Psoas muscle (tissue), 8 donors: ENCODE results near the gene IL6R. TPM values are rescaled to one million over a fixed set of nuclear protein-coding genes. Genes with fewer than 3 reads are reported as not detected.

Source experiments
- ATAC-seq, 4 donors: fragments of 200-7000 bp; cut with Tn5 transposase; one replicate each; pipeline ENCODE4 v1.9.1; 2020; ENCODE audit warnings: moderate library complexity in 3 of 4, mild to moderate bottlenecking in 2 of 4
- DNase-seq, 2 donors: peaks; one replicate each; pipeline ENCODE4 v3.0.0-alpha.2; 2020
- H3K27ac ChIP-seq: fragments of 200-600 bp; one replicate; pipeline ENCODE4 v1.8.0; 2022
- H3K27me3 ChIP-seq, 3 donors: fragments of 200-600 bp in 1 of 3; one replicate each; pipeline versions ENCODE4 v1.6.1 to v1.8.0; 2013 to 2022; ENCODE audit warnings: low read length in 2 of 3, mild to moderate bottlenecking in 2 of 3, moderate library complexity in 1 of 3; ENCODE audit not compliant: insufficient read depth in 3 of 3
- H3K36me3 ChIP-seq, 2 donors: fragments of 200-600 bp in 1 of 2; one replicate each; pipeline versions ENCODE4 v1.6.1 to v1.8.0; 2013 to 2022; ENCODE audit warnings: low read depth in 1 of 2, mild to moderate bottlenecking in 1 of 2, moderate library complexity in 1 of 2; ENCODE audit not compliant: insufficient read depth in 1 of 2
- H3K4me1 ChIP-seq: fragments of 200-600 bp; one replicate; pipeline ENCODE4 v1.8.0; 2022
- H3K4me3 ChIP-seq: fragments of 200-600 bp; one replicate; pipeline ENCODE4 v1.8.0; 2022; ENCODE audit warnings: mild to moderate bottlenecking
- H3K9me3 ChIP-seq: fragments of 200-600 bp; one replicate; pipeline ENCODE4 v1.8.0; 2022
- CTCF ChIP-seq: fragments of 200-600 bp; IDR thresholded peaks from one replicate; pipeline ENCODE4 v1.8.0; 2022; ENCODE audit warnings: antibody characterized with exemption
- WGBS, 3 donors: extraction: QIAGEN DNeasy Blood & Tissue Kit; methylation state at CpG; one replicate each; pipeline versions ENCODE4 v1.1.6 to v1.1.7; 2013; 5-methylcytosine and 5-hydroxymethylcytosine counted together
- intact Hi-C, 2 donors: fragments of 100-400 bp; cut with DNase I; formaldehyde crosslinking; loops; one replicate each; pipeline versions ENCODE4 v1.11.0 to v1.14.2; 2022
- polyA plus RNA-seq, 3 donors: library from polyadenylated mRNA; stranded (reverse); fragments of 200-250 nt; gene quantifications; one replicate each; pipeline ENCODE4 v1.2.3, GENCODE V29; 2013
- total RNA-seq, 4 donors: library from RNA; stranded (reverse); fragmentation: NEBNext Ultra II Directional in 2 of 4; extraction: Animal tissue kit (Norgen Biotek cat#: 25700) in 2 of 4; gene quantifications; one replicate each; pipeline versions ENCODE4 v1.2.1 to v1.2.4, GENCODE V29; 2021 to 2023
- donor health status: healthy with polysubstance abuse.
- donor health status: DM: no; HTN: no; CAD: no; lungs with moderate emphysema.
- donor health status: Bipolar disorder and iron deficiency.
- donor health status: healthy.
- donor health status: DM: yes; HTN: yes; CAD: no.
- donor health status: DM: no; HTN: no; CAD: no.
- donor health status: DM: no; HTN: no; CAD: no.
- donor health status: DM: yes; HTN: yes; CAD: no.

Gene IL6R
- total and polyA plus RNA-seq, 7 donors, result 32.6 to 182 (median 80.8) TPM

DNA sequence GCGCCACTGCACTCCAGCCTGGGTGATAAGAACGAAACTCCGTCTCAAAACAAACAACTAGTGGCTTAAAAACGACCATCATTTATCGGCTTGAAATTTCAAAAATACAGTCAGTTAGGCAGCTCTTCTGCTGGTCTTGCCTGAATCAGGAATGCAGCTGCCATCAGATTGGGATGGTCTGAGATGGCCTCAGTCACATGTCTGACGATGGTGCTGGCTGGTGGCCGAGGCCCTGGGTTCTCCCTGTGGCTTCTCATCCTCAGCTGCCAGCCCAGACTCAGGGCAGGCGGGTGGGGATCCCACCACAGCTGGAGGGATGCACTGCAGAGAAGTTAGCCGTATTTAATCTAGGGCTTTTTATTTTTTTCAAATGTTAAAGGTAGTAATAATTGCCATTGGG is 31.3 kb downstream of the IL6R start:
- Histone ChIP-seq H3K9me3 (no peaks in the 10 kb centered on the region), H3K27me3 (no peaks in the 10 kb centered on the region), H3K4me3 (no peak overlapping the region), H3K4me1 (peaks cover 27% of the 10 kb centered on the region), H3K27ac (peak overlapping the region; percentile 50), H3K36me3 (peaks cover 4 to 100% of the 10 kb centered on the region in 2 donors)
- intact Hi-C loops, result loop anchor here in 1 of 2 donors (5.0 kb wide), 1 partner anchor 929 kb away; no protein-coding TSS in a partner anchor
- DNase-seq (no peak), ATAC-seq (no peak)
- WGBS, 3 donors, result 57 to 79% (median 63%) methylated on average over 9 of the region's 9 CpGs
- no peak for TF ChIP-seq CTCF

DNA sequence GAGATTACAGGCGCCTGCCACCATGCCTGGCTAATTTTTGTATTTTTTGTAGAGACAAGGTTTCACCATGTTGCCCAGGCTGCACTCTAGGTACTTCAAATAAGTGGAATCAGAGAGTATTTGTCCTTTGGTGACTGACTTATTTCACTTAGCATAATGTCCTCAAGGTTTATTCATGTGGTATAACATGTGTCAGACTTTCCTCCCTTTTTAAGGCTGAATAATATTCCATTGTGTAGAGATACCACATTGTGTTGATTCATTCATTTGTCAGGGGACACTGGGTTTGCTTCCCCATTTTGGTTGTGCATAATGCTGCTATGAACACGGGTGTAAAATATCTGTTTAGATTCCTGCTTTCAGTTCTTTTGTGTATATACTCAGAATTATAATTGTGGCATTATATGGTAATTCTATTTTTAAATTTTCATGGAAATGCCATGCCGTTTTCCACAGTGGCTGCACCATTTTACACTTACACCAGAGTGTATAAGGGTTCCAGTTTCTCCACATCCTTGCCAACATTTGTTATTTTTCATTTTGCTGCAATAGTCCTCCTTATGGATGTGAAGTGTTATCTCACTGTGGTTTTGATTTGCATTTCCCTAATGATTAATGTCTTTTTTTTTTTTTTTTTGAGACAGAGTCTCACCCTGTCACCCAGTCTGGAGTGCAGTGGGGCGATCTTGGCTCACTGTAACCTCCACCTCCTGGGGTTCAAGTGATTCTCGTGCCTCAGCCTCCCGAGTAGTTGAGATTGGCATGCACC is 35.1 kb downstream of the IL6R start:
- ATAC-seq (no peak), DNase-seq (no peak)
- TF ChIP-seq CTCF, result no peak
- 78 to 88% (median 86%) methylated on average over 6 of the region's 6 CpGs for WGBS, 3 donors
- Histone ChIP-seq H3K9me3 (no peaks in the 10 kb centered on the region), H3K27me3 (no peaks in the 10 kb centered on the region), H3K4me3 (no peak overlapping the region), H3K36me3 (peaks cover 9 to 100% of the 10 kb centered on the region in 2 donors), H3K4me1 (peaks cover 28% of the 10 kb centered on the region), H3K27ac (no peak overlapping the region)
- intact Hi-C loops, result loop anchor here in 1 of 2 donors (10.0 kb wide), 1 partner anchor 115 kb away; the partner anchor contains the start of genes AQP10 and ATP8B2

- Histone ChIP-seq H3K36me3 (peaks cover 9 to 98% of the 10 kb centered on the region in 2 donors), H3K27ac (no peak overlapping the region), H3K4me1 (peaks cover 28% of the 10 kb centered on the region), H3K9me3 (no peaks in the 10 kb centered on the region), H3K4me3 (no peak overlapping the region), H3K27me3 (no peaks in the 10 kb centered on the region)
- intact Hi-C loops, result loop anchor here in 1 of 2 donors (10.0 kb wide), 1 partner anchor 117 kb away; the partner anchor contains the start of genes AQP10 and ATP8B2
- 86 to 92% (median 87%) methylated on average over 8 of the region's 8 CpGs for WGBS, 3 donors
- ATAC-seq, result no peak
- no peak for DNase-seq
- TF ChIP-seq CTCF, result no peak
Measured at GRCh38 chr1:154441241-154441888, 36.2 kb downstream of the IL6R start.

- DNase-seq, result no peak
- intact Hi-C loops, result loop anchor here in 1 of 2 donors (10.0 kb wide), 1 partner anchor 117 kb away; the partner anchor contains the start of genes AQP10 and ATP8B2
- H3K4me1 ChIP-seq, result peaks cover 28% of the 10 kb centered on the region
- WGBS, 3 donors, result 86 to 90% (median 88%) methylated on average over 13 of the region's 13 CpGs
- no peaks in the 10 kb centered on the region for H3K27me3 ChIP-seq
- H3K9me3 ChIP-seq, result no peaks in the 10 kb centered on the region
- peak; percentile 30 to 39 (median 36) for ATAC-seq
- H3K4me3 ChIP-seq, result no peak overlapping the region
- H3K36me3 ChIP-seq, result peaks cover 9 to 98% of the 10 kb centered on the region in 2 donors
- peak; percentile 30 for TF ChIP-seq CTCF
- no peak overlapping the region for H3K27ac ChIP-seq
Measured at GRCh38 chr1:154442006-154442740, 37.0 kb downstream of the IL6R start.
